Measurements from ENCODE around the gene CSRNP3. TPM values are rescaled to one million over a fixed set of nuclear protein-coding genes. Genes with fewer than 3 reads are reported as not detected.

The CSRNP3 gene
- total RNA-seq, 1 experiment from 2014 or later = 0.41 TPM

DNA sequence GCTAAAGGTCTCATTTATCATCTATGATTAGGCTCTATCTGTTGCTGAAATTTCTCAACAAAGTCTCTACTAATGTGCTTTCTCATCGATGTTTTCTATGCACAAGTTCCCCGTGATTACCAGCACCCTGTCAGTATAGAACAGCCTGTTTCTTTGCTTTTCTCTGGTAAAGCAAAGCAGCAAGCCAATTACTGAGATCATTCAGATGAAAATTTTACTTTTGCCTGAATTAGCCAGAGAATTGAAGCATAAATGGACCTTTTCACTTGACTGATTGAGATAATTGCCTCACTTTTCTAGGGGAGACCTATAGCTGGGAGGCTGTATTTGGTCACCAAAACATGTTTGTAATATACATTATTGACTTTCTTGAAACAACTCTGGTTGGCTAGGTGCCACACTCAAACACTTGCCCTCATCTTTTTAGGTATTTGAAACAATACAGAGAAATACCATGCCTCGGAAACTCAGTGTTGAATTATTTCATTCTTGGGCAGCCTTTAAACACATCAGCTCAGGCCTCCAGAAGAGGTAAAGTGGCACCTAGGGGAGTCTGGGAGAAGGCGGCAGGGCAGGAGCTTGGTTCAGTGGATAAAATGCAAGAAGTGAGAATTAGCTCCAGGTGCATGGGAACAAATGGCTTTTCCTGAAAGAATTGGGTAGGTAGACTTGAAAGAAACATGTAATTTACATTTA is 228.4 kb downstream of the CSRNP3 start:
- H3K27ac ChIP-seq = no peak overlapping the region
- CTCF ChIA-PET = no interaction called here

DNA sequence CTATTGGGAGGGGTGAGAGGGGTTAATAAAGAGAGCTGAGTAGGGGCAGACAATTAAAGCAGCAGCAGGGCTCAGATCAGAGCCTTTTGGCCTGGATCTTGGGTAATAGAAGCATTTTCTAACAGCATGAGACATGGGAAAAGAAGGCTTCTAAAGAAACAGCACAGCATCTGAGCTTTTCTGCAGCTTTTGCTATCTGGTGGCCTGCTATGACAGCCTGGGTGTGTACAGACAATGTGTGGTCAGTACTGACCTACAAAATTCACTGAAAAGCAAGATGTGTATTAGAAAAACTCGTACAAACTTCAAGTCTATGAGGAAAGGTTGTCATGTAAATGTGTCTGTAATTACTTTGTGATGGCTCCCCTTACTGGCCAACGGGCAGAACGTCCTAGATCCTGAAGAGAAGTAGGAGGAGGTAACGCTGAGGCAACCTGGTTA is 229.0 kb downstream of the CSRNP3 start:
- Histone ChIP-seq H4K20me1 (ENCODE audit: insufficient read depth) (no peaks in the 10 kb centered on the region), H3F3A (ENCODE audit: insufficient read depth, low read depth) (no peaks in the 10 kb centered on the region), H3K79me2 (ENCODE audit: low read depth) (no peaks in the 10 kb centered on the region), H3K9me2 (ENCODE audit: insufficient read depth) (no peaks in the 10 kb centered on the region), H3K4me2 (no peak overlapping the region), H2AFZ (no peak overlapping the region), H3K4me1 (replicated peaks; ENCODE audit: insufficient read depth) (no peaks in the 10 kb centered on the region), H3K9me3 (ENCODE audit: insufficient read depth, low read depth) (no peaks in the 10 kb centered on the region), H3K36me3 (ENCODE audit: low read depth) (no peaks in the 10 kb centered on the region), H3K27ac (no peak overlapping the region), H3K4me3 (no peak overlapping the region), H3K27me3 (ENCODE audit: insufficient read depth, low read depth) (no peaks in the 10 kb centered on the region)
- ChIA-PET CTCF (no interaction called here), POLR2A (ENCODE audit: unreplicated experiment) (no interaction called here)
- intact Hi-C loops (cut with micrococcal nuclease; ENCODE audit: unreplicated experiment) = loop anchor here (1.0 to 2.0 kb wide), 3 partner anchors 176 to 460 kb away; partner anchors contain the start of gene SCN2A
- peak; percentile 44 for TF ChIP-seq CTCF (conservative IDR thresholded peaks at IDR 0.05)
- TF ChIP-seq EZH2 (IDR thresholded peaks at IDR 0.05; ENCODE audit: low read depth) = no peak
- no TSS peak for BruUV-seq (replicated peaks)
- peak in 1 of 2 experiments; percentile 14 for DNase-seq

More for the DNA sequence above, 228.4 kb downstream of the CSRNP3 start:
- H3K9me2 ChIP-seq (ENCODE audit: insufficient read depth) = no peaks in the 10 kb centered on the region
- no peaks in the 10 kb centered on the region for H3K36me3 ChIP-seq (ENCODE audit: low read depth)
- BruUV-seq (replicated peaks) = no TSS peak
- no peak for DNase-seq
- H2AFZ ChIP-seq = no peak overlapping the region
- no peaks in the 10 kb centered on the region for H3K9me3 ChIP-seq (ENCODE audit: insufficient read depth, low read depth)
- H4K20me1 ChIP-seq (ENCODE audit: insufficient read depth) = no peaks in the 10 kb centered on the region
- no peaks in the 10 kb centered on the region for H3K79me2 ChIP-seq (ENCODE audit: low read depth)
- no peak for TF ChIP-seq EZH2 (IDR thresholded peaks at IDR 0.05; ENCODE audit: low read depth)
- no peaks in the 10 kb centered on the region for H3F3A ChIP-seq (ENCODE audit: insufficient read depth, low read depth)
- H3K4me2 ChIP-seq = no peak overlapping the region
- no peak overlapping the region for H3K4me3 ChIP-seq
- H3K27me3 ChIP-seq (ENCODE audit: insufficient read depth, low read depth) = no peaks in the 10 kb centered on the region
- intact Hi-C loops (cut with micrococcal nuclease; ENCODE audit: unreplicated experiment) = loop anchor here (1.0 to 2.0 kb wide), 3 partner anchors 176 to 459 kb away; partner anchors contain the start of gene SCN2A
- POLR2A ChIA-PET (ENCODE audit: unreplicated experiment) = no interaction called here
- no peaks in the 10 kb centered on the region for H3K4me1 ChIP-seq (replicated peaks; ENCODE audit: insufficient read depth)

- Histone ChIP-seq H3K36me3 (ENCODE audit: low read depth) (no peaks in the 10 kb centered on the region), H3K27ac (no peak overlapping the region), H3K4me3 (no peak overlapping the region), H3K27me3 (ENCODE audit: insufficient read depth, low read depth) (no peaks in the 10 kb centered on the region), H3F3A (ENCODE audit: insufficient read depth, low read depth) (no peaks in the 10 kb centered on the region), H3K9me2 (ENCODE audit: insufficient read depth) (no peaks in the 10 kb centered on the region), H3K4me2 (no peak overlapping the region), H3K9me3 (ENCODE audit: insufficient read depth, low read depth) (no peaks in the 10 kb centered on the region), H3K79me2 (ENCODE audit: low read depth) (no peaks in the 10 kb centered on the region), H2AFZ (no peak overlapping the region), H4K20me1 (ENCODE audit: insufficient read depth) (no peaks in the 10 kb centered on the region), H3K4me1 (replicated peaks; ENCODE audit: insufficient read depth) (no peaks in the 10 kb centered on the region)
- DNase-seq = no peak
- intact Hi-C loops (cut with micrococcal nuclease; ENCODE audit: unreplicated experiment) = loop anchor here (2.0 kb wide), 1 partner anchor 461 kb away; the partner anchor contains the start of gene SCN2A
- ChIA-PET POLR2A (ENCODE audit: unreplicated experiment) (no interaction called here), CTCF (no interaction called here)
- no TSS peak for BruUV-seq (replicated peaks)
- no peak for TF ChIP-seq EZH2 (IDR thresholded peaks at IDR 0.05; ENCODE audit: low read depth)
- TF ChIP-seq CTCF (conservative IDR thresholded peaks at IDR 0.05) = no peak
These were observed 230.4 kb downstream of the CSRNP3 start for GRCh38 chr2:165699946-165700345.
